ENCODE results near the gene DENND1C. TPM values are rescaled to one million over a fixed set of nuclear protein-coding genes. Genes with fewer than 3 reads are reported as not detected.

The DENND1C gene
- total RNA-seq, 1 experiment from 2014 or later: not detected

GRCh38 chr19:6443986-6444385, 37.6 kb downstream of the DENND1C start:
- intact Hi-C loops (cut with micrococcal nuclease): no loop called here
- Histone ChIP-seq H3K4me3 (ENCODE audit: low read length) (no peak overlapping the region), H2AFZ (ENCODE audit: low read length) (no peak overlapping the region), H4K20me1 (ENCODE audit: low read length) (no peaks in the 10 kb centered on the region), H3K4me1 (ENCODE audit: insufficient read depth, low read length) (no peaks in the 10 kb centered on the region), H3K36me3 (ENCODE audit: low read depth, low read length) (no peaks in the 10 kb centered on the region), H3K9me3 (ENCODE audit: low read length) (no peaks in the 10 kb centered on the region), H3K27me3 (ENCODE audit: low read length) (no peaks in the 10 kb centered on the region), H3K9ac (ENCODE audit: low read length) (no peak overlapping the region), H3K27ac (ENCODE audit: low read length) (no peak overlapping the region), H3K4me2 (ENCODE audit: low read length) (no peak overlapping the region), H3K79me2 (ENCODE audit: low read length) (no peaks in the 10 kb centered on the region), H3F3A (ENCODE audit: low read length, unreplicated experiment) (no peaks in the 10 kb centered on the region), H3K9me2 (replicated peaks; ENCODE audit: low read length) (no peaks in the 10 kb centered on the region)
- TF ChIP-seq EZH2 (IDR thresholded peaks at IDR 0.05; ENCODE audit: low read length, unreplicated experiment): no peak
- no peak for TF ChIP-seq EZH2phosphoT487 (IDR thresholded peaks at IDR 0.05; ENCODE audit: borderline replicate concordance, low read length)
- no peak for TF ChIP-seq CTCF (conservative IDR thresholded peaks at IDR 0.05; ENCODE audit: low read depth, low read length)
- ATAC-seq (no peak), DNase-seq (no peak)
- ChIA-PET CTCF (no interaction called here), POLR2A (ENCODE audit: unreplicated experiment) (no interaction called here)
- BruUV-seq (replicated peaks): no TSS peak

- H3K4me3 ChIP-seq (ENCODE audit: low read length): no peak overlapping the region
- H3K9ac ChIP-seq (ENCODE audit: low read length): no peak overlapping the region
- H3K36me3 ChIP-seq (ENCODE audit: low read depth, low read length): no peaks in the 10 kb centered on the region
- intact Hi-C loops (cut with micrococcal nuclease): no loop called here
- H3K4me1 ChIP-seq (ENCODE audit: insufficient read depth, low read length): no peaks in the 10 kb centered on the region
- H3K79me2 ChIP-seq (ENCODE audit: low read length): no peaks in the 10 kb centered on the region
- TF ChIP-seq EZH2phosphoT487 (IDR thresholded peaks at IDR 0.05; ENCODE audit: borderline replicate concordance, low read length) (no peak), EZH2 (IDR thresholded peaks at IDR 0.05; ENCODE audit: low read length, unreplicated experiment) (no peak), CTCF (conservative IDR thresholded peaks at IDR 0.05; ENCODE audit: low read depth, low read length) (no peak)
- ChIA-PET POLR2A (ENCODE audit: unreplicated experiment) (no interaction called here), CTCF (no interaction called here)
- no peak overlapping the region for H3K4me2 ChIP-seq (ENCODE audit: low read length)
- no peaks in the 10 kb centered on the region for H4K20me1 ChIP-seq (ENCODE audit: low read length)
- no peak for ATAC-seq
- no peak overlapping the region for H2AFZ ChIP-seq (ENCODE audit: low read length)
- DNase-seq: no peak
- no TSS peak for BruUV-seq (replicated peaks)
- no peaks in the 10 kb centered on the region for H3K9me3 ChIP-seq (ENCODE audit: low read length)
- no peaks in the 10 kb centered on the region for H3F3A ChIP-seq (ENCODE audit: low read length, unreplicated experiment)
- H3K27ac ChIP-seq (ENCODE audit: low read length): no peak overlapping the region
- H3K27me3 ChIP-seq (ENCODE audit: low read length): no peaks in the 10 kb centered on the region
- no peaks in the 10 kb centered on the region for H3K9me2 ChIP-seq (replicated peaks; ENCODE audit: low read length)
These were observed 39.4 kb downstream of the DENND1C start for GRCh38 chr19:6442087-6442688.

GRCh38 chr19:6440905-6441304, 40.7 kb downstream of the DENND1C start:
- no peaks in the 10 kb centered on the region for H4K20me1 ChIP-seq (ENCODE audit: low read length)
- no peak overlapping the region for H2AFZ ChIP-seq (ENCODE audit: low read length)
- no TSS peak for BruUV-seq (replicated peaks)
- H3K4me1 ChIP-seq (ENCODE audit: insufficient read depth, low read length): no peaks in the 10 kb centered on the region
- no peak overlapping the region for H3K9ac ChIP-seq (ENCODE audit: low read length)
- TF ChIP-seq CTCF (conservative IDR thresholded peaks at IDR 0.05; ENCODE audit: low read depth, low read length): no peak
- TF ChIP-seq EZH2 (IDR thresholded peaks at IDR 0.05; ENCODE audit: low read length, unreplicated experiment): no peak
- no peak for TF ChIP-seq EZH2phosphoT487 (IDR thresholded peaks at IDR 0.05; ENCODE audit: borderline replicate concordance, low read length)
- intact Hi-C loops (cut with micrococcal nuclease): no loop called here
- no peaks in the 10 kb centered on the region for H3K79me2 ChIP-seq (ENCODE audit: low read length)
- H3K9me2 ChIP-seq (replicated peaks; ENCODE audit: low read length): no peaks in the 10 kb centered on the region
- ChIA-PET POLR2A (ENCODE audit: unreplicated experiment) (no interaction called here), CTCF (no interaction called here)
- H3K4me3 ChIP-seq (ENCODE audit: low read length): no peak overlapping the region
- H3K9me3 ChIP-seq (ENCODE audit: low read length): no peaks in the 10 kb centered on the region
- no peaks in the 10 kb centered on the region for H3K27me3 ChIP-seq (ENCODE audit: low read length)
- no peak for DNase-seq
- no peak for ATAC-seq
- H3K4me2 ChIP-seq (ENCODE audit: low read length): no peak overlapping the region
- no peaks in the 10 kb centered on the region for H3K36me3 ChIP-seq (ENCODE audit: low read depth, low read length)
- no peaks in the 10 kb centered on the region for H3F3A ChIP-seq (ENCODE audit: low read length, unreplicated experiment)
- no peak overlapping the region for H3K27ac ChIP-seq (ENCODE audit: low read length)
